ENCODE results near the gene GPATCH1.

DNA sequence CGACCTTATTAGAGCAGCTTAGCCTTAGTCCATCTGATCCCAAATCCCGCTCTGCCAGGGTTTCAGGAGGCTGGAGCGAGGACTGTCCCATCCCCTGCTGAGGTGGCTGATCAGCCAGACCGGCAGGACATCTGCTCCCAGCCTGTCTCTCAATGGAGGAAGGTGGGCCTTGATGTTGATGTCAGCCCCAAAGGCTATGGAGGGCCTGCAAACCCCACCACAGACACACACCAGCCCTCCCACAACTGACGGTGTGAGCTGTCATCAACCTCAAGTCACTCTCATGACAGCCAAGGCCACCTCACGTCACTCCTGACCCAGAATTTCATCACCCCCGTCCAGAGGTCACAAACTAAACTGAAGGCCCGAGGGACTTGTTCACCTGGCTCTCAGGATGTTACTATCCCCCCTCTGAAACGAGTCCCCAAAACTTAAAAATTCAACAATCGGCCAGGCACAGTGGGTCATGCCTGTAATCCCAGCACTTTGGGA lies 41.8 kb upstream of the GPATCH1 start:
- TF ChIP-seq RAD21 (IDR thresholded peaks at IDR 0.05) (no peak), EGR1 (IDR thresholded peaks at IDR 0.05; ENCODE audit: low read depth in 2 of 2) (no peak), SP1 (IDR thresholded peaks at IDR 0.05) (peak; percentile 65), JUND (IDR thresholded peaks at IDR 0.05) (peak; percentile 53 to 55), NR2F2 (IDR thresholded peaks at IDR 0.05) (peak; percentile 49)
- TF ChIP-seq, protein P1, sequence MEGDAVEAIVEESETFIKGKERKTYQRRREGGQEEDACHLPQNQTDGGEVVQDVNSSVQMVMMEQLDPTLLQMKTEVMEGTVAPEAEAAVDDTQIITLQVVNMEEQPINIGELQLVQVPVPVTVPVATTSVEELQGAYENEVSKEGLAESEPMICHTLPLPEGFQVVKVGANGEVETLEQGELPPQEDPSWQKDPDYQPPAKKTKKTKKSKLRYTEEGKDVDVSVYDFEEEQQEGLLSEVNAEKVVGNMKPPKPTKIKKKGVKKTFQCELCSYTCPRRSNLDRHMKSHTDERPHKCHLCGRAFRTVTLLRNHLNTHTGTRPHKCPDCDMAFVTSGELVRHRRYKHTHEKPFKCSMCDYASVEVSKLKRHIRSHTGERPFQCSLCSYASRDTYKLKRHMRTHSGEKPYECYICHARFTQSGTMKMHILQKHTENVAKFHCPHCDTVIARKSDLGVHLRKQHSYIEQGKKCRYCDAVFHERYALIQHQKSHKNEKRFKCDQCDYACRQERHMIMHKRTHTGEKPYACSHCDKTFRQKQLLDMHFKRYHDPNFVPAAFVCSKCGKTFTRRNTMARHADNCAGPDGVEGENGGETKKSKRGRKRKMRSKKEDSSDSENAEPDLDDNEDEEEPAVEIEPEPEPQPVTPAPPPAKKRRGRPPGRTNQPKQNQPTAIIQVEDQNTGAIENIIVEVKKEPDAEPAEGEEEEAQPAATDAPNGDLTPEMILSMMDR (IDR thresholded peaks at IDR 0.05; ENCODE audit: low read depth, low read length, missing input control), result no peak
- TF ChIP-seq, protein P2, sequence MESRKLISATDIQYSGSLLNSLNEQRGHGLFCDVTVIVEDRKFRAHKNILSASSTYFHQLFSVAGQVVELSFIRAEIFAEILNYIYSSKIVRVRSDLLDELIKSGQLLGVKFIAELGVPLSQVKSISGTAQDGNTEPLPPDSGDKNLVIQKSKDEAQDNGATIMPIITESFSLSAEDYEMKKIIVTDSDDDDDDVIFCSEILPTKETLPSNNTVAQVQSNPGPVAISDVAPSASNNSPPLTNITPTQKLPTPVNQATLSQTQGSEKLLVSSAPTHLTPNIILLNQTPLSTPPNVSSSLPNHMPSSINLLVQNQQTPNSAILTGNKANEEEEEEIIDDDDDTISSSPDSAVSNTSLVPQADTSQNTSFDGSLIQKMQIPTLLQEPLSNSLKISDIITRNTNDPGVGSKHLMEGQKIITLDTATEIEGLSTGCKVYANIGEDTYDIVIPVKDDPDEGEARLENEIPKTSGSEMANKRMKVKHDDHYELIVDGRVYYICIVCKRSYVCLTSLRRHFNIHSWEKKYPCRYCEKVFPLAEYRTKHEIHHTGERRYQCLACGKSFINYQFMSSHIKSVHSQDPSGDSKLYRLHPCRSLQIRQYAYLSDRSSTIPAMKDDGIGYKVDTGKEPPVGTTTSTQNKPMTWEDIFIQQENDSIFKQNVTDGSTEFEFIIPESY (IDR thresholded peaks at IDR 0.05), result no peak
